Gastrocnemius medialis (tissue), 4 donors: ENCODE measurements around the gene GINM1.

Experiments
- POLR2A ChIP-seq, 2 donors: fragments of 450-650 bp; IDR thresholded peaks; one replicate each; pipeline ENCODE4 v1.6.1; 2017; ENCODE audit warnings: antibody characterized with exemption in 2 of 2, mild to moderate bottlenecking in 2 of 2, moderate library complexity in 2 of 2
- TF ChIP-seq, protein P1 (sequence below), 5 experiments: fragments of 450-650 bp in 3 of 5; fragments of 200-600 bp in 2 of 5; sonication (generic) in 2 of 5; IDR thresholded peaks in 4 of 5; conservative IDR thresholded peaks in 1 of 5; 1 replicate in 4 of 5; 2 replicates in 1 of 5; pipeline ENCODE4 v1.5.1; 2016 to 2019; ENCODE audit warnings: antibody characterized with exemption in 5 of 5, mild to moderate bottlenecking in 3 of 5, moderate library complexity in 3 of 5

DNA sequence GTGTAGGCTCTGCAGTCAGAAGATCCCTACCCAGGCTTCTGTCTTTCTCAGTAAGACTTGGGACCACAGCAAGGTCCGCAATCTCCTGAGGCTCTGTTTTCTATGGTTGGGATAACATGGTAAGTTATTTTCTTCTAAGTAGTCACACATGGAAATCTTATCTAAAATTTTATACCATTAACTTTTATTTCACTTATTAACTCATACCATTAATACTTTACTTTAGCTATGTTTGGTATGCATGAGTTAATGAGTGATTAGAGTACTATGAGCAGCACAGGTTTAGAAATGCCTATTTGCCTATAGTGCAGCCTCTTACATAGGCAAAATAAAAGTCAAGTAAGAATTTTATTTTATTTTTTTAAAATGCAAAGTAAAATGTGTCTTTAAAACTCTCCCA lies 27.2 kb downstream of the GINM1 start:
- TF ChIP-seq POLR2A (IDR thresholded peaks at IDR 0.05), result no peak
- TF ChIP-seq, protein P1, sequence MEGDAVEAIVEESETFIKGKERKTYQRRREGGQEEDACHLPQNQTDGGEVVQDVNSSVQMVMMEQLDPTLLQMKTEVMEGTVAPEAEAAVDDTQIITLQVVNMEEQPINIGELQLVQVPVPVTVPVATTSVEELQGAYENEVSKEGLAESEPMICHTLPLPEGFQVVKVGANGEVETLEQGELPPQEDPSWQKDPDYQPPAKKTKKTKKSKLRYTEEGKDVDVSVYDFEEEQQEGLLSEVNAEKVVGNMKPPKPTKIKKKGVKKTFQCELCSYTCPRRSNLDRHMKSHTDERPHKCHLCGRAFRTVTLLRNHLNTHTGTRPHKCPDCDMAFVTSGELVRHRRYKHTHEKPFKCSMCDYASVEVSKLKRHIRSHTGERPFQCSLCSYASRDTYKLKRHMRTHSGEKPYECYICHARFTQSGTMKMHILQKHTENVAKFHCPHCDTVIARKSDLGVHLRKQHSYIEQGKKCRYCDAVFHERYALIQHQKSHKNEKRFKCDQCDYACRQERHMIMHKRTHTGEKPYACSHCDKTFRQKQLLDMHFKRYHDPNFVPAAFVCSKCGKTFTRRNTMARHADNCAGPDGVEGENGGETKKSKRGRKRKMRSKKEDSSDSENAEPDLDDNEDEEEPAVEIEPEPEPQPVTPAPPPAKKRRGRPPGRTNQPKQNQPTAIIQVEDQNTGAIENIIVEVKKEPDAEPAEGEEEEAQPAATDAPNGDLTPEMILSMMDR (IDR thresholded peaks at IDR 0.05 in 4 of 5, conservative IDR thresholded peaks at IDR 0.05 in 1 of 5), result no peak
